Lung (tissue), 12 donors: Measurements from ENCODE around the gene KCNMA1. TPM values are rescaled to one million over a fixed set of nuclear protein-coding genes. Genes with fewer than 3 reads are reported as not detected.

Experiments
- ATAC-seq: fragments of 200-7000 bp; cut with Tn5 transposase; one replicate; pipeline ENCODE4 v1.9.1; 2020; ENCODE audit warnings: moderate number of reproducible peaks; ENCODE audit not compliant: insufficient read depth, low FRiP score
- DNase-seq, 3 donors: peaks; one replicate each; pipeline ENCODE4 v3.0.0-alpha.2; 2013 to 2017
- H3K27ac ChIP-seq, 2 donors: one replicate each; pipeline ENCODE4 v1.5.1; 2013; ENCODE audit warnings: mild to moderate bottlenecking in 2 of 2, moderate library complexity in 2 of 2, control low read depth in 1 of 2, inconsistent platforms in 1 of 2, low read depth in 1 of 2, low read length in 1 of 2
- H3K27me3 ChIP-seq, 3 donors: one replicate each; pipeline ENCODE4 v1.5.1; 2013; ENCODE audit warnings: low read length in 2 of 3; ENCODE audit not compliant: control insufficient read depth in 3 of 3, insufficient read depth in 3 of 3
- H3K36me3 ChIP-seq, 4 donors: one replicate each; pipeline ENCODE4 v1.5.1; 2013; ENCODE audit warnings: low read length in 4 of 4, mild to moderate bottlenecking in 1 of 4, moderate library complexity in 1 of 4; ENCODE audit not compliant: control insufficient read depth in 4 of 4, insufficient read depth in 4 of 4
- H3K4me1 ChIP-seq, 5 donors: one replicate each; pipeline ENCODE4 v1.5.1; 2013; ENCODE audit warnings: low read length in 5 of 5, mild to moderate bottlenecking in 2 of 5, moderate library complexity in 1 of 5; ENCODE audit not compliant: control insufficient read depth in 5 of 5, insufficient read depth in 5 of 5
- H3K4me3 ChIP-seq: one replicate; pipeline ENCODE4 v1.5.1; 2013; ENCODE audit warnings: mild to moderate bottlenecking, control low read depth, moderate library complexity
- H3K9ac ChIP-seq, 2 donors: one replicate each; pipeline ENCODE4 v1.5.1; 2013; ENCODE audit warnings: low read length in 2 of 2, control low read depth in 1 of 2; ENCODE audit not compliant: insufficient read depth in 1 of 2
- H3K9me3 ChIP-seq, 4 donors: one replicate each; pipeline ENCODE4 v1.5.1; 2013; ENCODE audit warnings: low read length in 3 of 4, mild to moderate bottlenecking in 1 of 4, moderate library complexity in 1 of 4; ENCODE audit not compliant: control insufficient read depth in 4 of 4, insufficient read depth in 3 of 4
- CTCF ChIP-seq: IDR thresholded peaks from 2 replicates; pipeline ENCODE4 v1.5.1; 2012; ENCODE audit warnings: mild to moderate bottlenecking; ENCODE audit errors: control extremely low read depth, extremely low read depth
- WGBS, 2 donors: extraction: QIAGEN DNeasy Blood & Tissue Kit; methylation state at CpG; one replicate each; pipeline ENCODE4 v1.1.7; 2013; 5-methylcytosine and 5-hydroxymethylcytosine counted together
- polyA plus RNA-seq, 2 donors: library from polyadenylated mRNA; stranded (reverse); fragments of 200-250 nt; gene quantifications; one replicate each; pipeline ENCODE4 v1.2.1, GENCODE V29; 2013
- total RNA-seq, 2 donors: library from RNA; depleted of rRNA in 1 of 2; stranded (reverse); fragments of >200 nt in 1 of 2; gene quantifications; one replicate each; pipeline ENCODE4 v1.2.1, GENCODE V29; 2014 to 2021
- donor health status: control.
- donor health status: control.
- donor health status: Bipolar disorder and iron deficiency.
- donor health status: healthy.
- donor health status: DM: yes; HTN: yes; CAD: no.

The KCNMA1 gene
- total and polyA plus RNA-seq, 4 donors, result 3.8 to 13.0 (median 5.5) TPM

GRCh38 chr10:77350711-77351119, 286.9 kb downstream of the KCNMA1 start:
- no peak for ATAC-seq
- Histone ChIP-seq H3K36me3 (no peaks in the 10 kb centered on the region), H3K4me1 (no peaks in the 10 kb centered on the region), H3K9me3 (no peaks in the 10 kb centered on the region), H3K27me3 (no peaks in the 10 kb centered on the region), H3K27ac (no peak overlapping the region), H3K4me3 (no peak overlapping the region), H3K9ac (no peak overlapping the region)
- no peak for DNase-seq
- 74 to 90% methylated on average over 1 of the region's 1 CpG for WGBS, 2 donors
- TF ChIP-seq CTCF, result no peak

DNA sequence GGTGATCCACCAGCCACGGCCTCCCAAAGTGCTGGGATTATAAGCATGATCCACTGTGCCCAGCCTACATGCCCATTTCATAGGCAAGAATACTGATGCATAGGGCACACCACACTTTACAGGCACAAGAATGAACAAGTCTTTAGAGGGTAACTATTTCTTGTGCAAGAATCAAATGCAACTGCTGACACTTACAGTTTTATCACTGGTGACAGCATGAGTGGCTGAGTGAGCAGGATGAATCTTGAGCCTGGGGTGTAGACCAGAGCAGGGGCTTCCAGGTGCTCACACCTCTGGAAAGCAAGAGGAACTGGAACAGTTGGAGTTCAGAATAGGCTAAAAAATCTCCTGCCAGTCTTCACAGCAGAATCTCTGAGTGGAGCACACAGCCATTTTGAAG, 287.5 kb downstream of the KCNMA1 start:
- Histone ChIP-seq H3K4me3 (no peak overlapping the region), H3K9me3 (no peaks in the 10 kb centered on the region), H3K9ac (no peak overlapping the region), H3K27ac (no peak overlapping the region), H3K4me1 (no peaks in the 10 kb centered on the region), H3K36me3 (no peaks in the 10 kb centered on the region), H3K27me3 (no peaks in the 10 kb centered on the region)
- no peak for ATAC-seq
- no peak for TF ChIP-seq CTCF
- DNase-seq, result no peak
- WGBS, 2 donors, result 96 to 97% methylated on average over 1 of the region's 1 CpG

DNA sequence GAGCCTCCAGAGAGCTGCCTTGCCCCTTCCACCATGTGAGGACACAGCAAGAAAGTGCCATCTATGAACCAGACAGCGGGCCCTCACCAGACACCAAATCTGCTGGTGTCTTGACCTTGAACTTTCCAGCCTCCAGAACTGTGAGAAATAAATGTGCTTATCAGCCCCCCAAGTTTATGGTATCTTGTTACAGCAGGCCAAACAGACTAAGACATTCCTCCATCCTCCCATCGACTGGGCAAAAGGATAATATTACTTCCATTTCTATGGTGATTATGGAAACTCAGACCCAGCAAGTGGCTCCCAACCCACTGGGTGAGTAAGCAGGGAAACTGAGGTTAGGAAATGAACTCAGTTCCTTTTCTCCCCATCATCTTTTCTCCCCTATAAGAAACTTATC, 288.4 kb downstream of the KCNMA1 start:
- H3K27ac ChIP-seq, result no peak overlapping the region
- H3K9me3 ChIP-seq, result no peaks in the 10 kb centered on the region
- H3K36me3 ChIP-seq, result no peaks in the 10 kb centered on the region
- no peak for ATAC-seq
- no peak for TF ChIP-seq CTCF
- H3K4me1 ChIP-seq, result no peaks in the 10 kb centered on the region
- H3K27me3 ChIP-seq, result no peaks in the 10 kb centered on the region
- WGBS, 2 donors, result 80 to 86% methylated on average over 2 of the region's 2 CpGs
- no peak overlapping the region for H3K9ac ChIP-seq
- no peak overlapping the region for H3K4me3 ChIP-seq
- no peak for DNase-seq

- Histone ChIP-seq H3K27ac (no peak overlapping the region), H3K27me3 (no peaks in the 10 kb centered on the region), H3K4me3 (no peak overlapping the region), H3K9me3 (no peaks in the 10 kb centered on the region), H3K4me1 (no peaks in the 10 kb centered on the region), H3K9ac (no peak overlapping the region), H3K36me3 (no peaks in the 10 kb centered on the region)
- DNase-seq, result no peak
- ATAC-seq, result no peak
- no peak for TF ChIP-seq CTCF
- 79 to 86% methylated on average over 2 of the region's 2 CpGs for WGBS, 2 donors
These were observed 288.9 kb downstream of the KCNMA1 start for GRCh38 chr10:77348751-77349150.
